ENCODE data around the gene TBC1D5.

The TBC1D5 gene

GRCh38 chr3:17119201-17120072, 623.0 kb downstream of the TBC1D5 start:
- DNase-seq, result no peak

GRCh38 chr3:17118771-17119170, 623.7 kb downstream of the TBC1D5 start:
- no peak for DNase-seq

GRCh38 chr3:17116007-17116600, 626.3 kb downstream of the TBC1D5 start:
- no peak for DNase-seq

- no peak for DNase-seq
Measured at GRCh38 chr3:17115186-17115585, 627.2 kb downstream of the TBC1D5 start.

- DNase-seq, result no peak
Measured at GRCh38 chr3:17111586-17111985, 630.8 kb downstream of the TBC1D5 start.

GRCh38 chr3:17110660-17111396, 631.6 kb downstream of the TBC1D5 start:
- no peak for DNase-seq
